HG03025 (cell line): Measurements from ENCODE around the gene FKBP8.
"Not testable (repeated sequence)": the region's sequence is repeated elsewhere in the genome, so short reads cannot be mapped to it uniquely, and the experiment has no call there.

Experiments used
- ATAC-seq: cut with Tn5 transposase; IDR thresholded peaks from one replicate; pipeline ENCODE4 v1.9.1; 2021; ENCODE audit warnings: mild to moderate bottlenecking, moderate library complexity; ENCODE audit not compliant: unreplicated experiment, low FRiP score

FKBP8 gene

GRCh38 chr19:18542941-18543813, at the start of gene FKBP8:
Gene FKBP8, minus strand, starts transcription at chr19:18543573. Its CDS starts 1,603 bp downstream, at chr19:18541970.
- ATAC-seq: peak; percentile 70

- not testable (repeated sequence) for ATAC-seq
Observed at GRCh38 chr19:18592732-18593131, 49.4 kb upstream of the FKBP8 start.

GRCh38 chr19:18591735-18592385, 48.5 kb upstream of the FKBP8 start:
- ATAC-seq: no peak

GRCh38 chr19:18590273-18591272, 47.2 kb upstream of the FKBP8 start:
- ATAC-seq: no peak

GRCh38 chr19:18589380-18590272, 46.3 kb upstream of the FKBP8 start:
- ATAC-seq: peak; percentile 8

- peak; percentile 41 for ATAC-seq
Observed at GRCh38 chr19:18588611-18589379, 45.4 kb upstream of the FKBP8 start, which contains the start of gene REX1BD. Gene REX1BD, plus strand, starts transcription at chr19:18588798. Its CDS starts 4 bp downstream, at chr19:18588802.

- no peak for ATAC-seq
Observed at GRCh38 chr19:18587962-18588610, 44.7 kb upstream of the FKBP8 start.

- ATAC-seq: no peak
Observed at GRCh38 chr19:18587561-18587960, 44.2 kb upstream of the FKBP8 start.

GRCh38 chr19:18586306-18586705, 42.9 kb upstream of the FKBP8 start:
- ATAC-seq: no peak

- ATAC-seq: no peak
Observed at GRCh38 chr19:18580311-18580710, 36.9 kb upstream of the FKBP8 start.

GRCh38 chr19:18577365-18577914, 34.1 kb upstream of the FKBP8 start:
- ATAC-seq: no peak

- ATAC-seq: no peak
Observed at GRCh38 chr19:18576383-18576782, 33.0 kb upstream of the FKBP8 start.

GRCh38 chr19:18574691-18575291, 31.4 kb upstream of the FKBP8 start:
- ATAC-seq: no peak

- peak; percentile 82 for ATAC-seq
Observed at GRCh38 chr19:18571564-18572344, 28.4 kb upstream of the FKBP8 start, which contains the start of gene UBA52. Gene UBA52, plus strand, starts transcription at chr19:18571857. Its CDS starts 1,444 bp downstream, at chr19:18573301.

- ATAC-seq: no peak
Observed at GRCh38 chr19:18568367-18568766, 25.0 kb upstream of the FKBP8 start.

GRCh38 chr19:18566953-18567352, 23.6 kb upstream of the FKBP8 start:
- ATAC-seq: no peak

GRCh38 chr19:18562086-18562485, 18.7 kb upstream of the FKBP8 start:
- ATAC-seq: no peak
